Measurements from ENCODE around the gene RBX1.
A peak's percentile ranks its signal among the peaks of the same experiment; 100 is the strongest.

The RBX1 gene

GRCh38 chr22:41022470-41023298 is 71.5 kb downstream of the RBX1 start:
- DNase-seq (ENCODE audit: low spot score) = peak; percentile 83

Data from kidney tubule cell (primary cell).